Panc1 (cell line): ENCODE results near the gene LPCAT4. TPM values are rescaled to one million over a fixed set of nuclear protein-coding genes. Genes with fewer than 3 reads are reported as not detected.

Experiments
- ATAC-seq: fragments of 200-7000 bp; cut with Tn5 transposase; 2 replicates; pipeline ENCODE4 v1.9.1; 2020; ENCODE audit warnings: mild to moderate bottlenecking, moderate library complexity
- BruUV-seq: library from RNA; stranded (reverse); fragments of 400-500 nt; replicated peaks from 2 replicates; lab custom pipeline; 2021; lab: Mats Ljungman, UMichigan
- CTCF ChIA-PET: fragments of 300-600 bp; sonication (Branson Sonifier 250); formaldehyde crosslinking; loops from one replicate; lab custom pipeline; 2022; ENCODE audit warnings: antibody characterized with exemption; lab: Charles Lee
- POLR2A ChIA-PET: fragments of 300-600 bp; sonication (Branson Sonifier 250); formaldehyde crosslinking; loops from one replicate; lab custom pipeline; 2022; ENCODE audit warnings: antibody characterized with exemption; lab: Charles Lee
- DNase-seq: peaks from one replicate; pipeline ENCODE4 v3.0.0-alpha.2; 2010; ENCODE audit warnings: low read depth, low spot score
- H3K27ac ChIP-seq: 2 replicates; pipeline ENCODE4 v1.5.1; 2011; ENCODE audit warnings: mild to moderate bottlenecking, low read length, inconsistent platforms
- H3K27me3 ChIP-seq: fragments of 200-500 bp; sonication (Bioruptor generic); 2 replicates; pipeline ENCODE4 v1.6.0; 2014; ENCODE audit warnings: low read length, inconsistent platforms; ENCODE audit not compliant: control insufficient read depth, insufficient read depth
- H3K36me3 ChIP-seq: fragments of 200-500 bp; sonication (Bioruptor generic); 2 replicates; pipeline ENCODE4 v1.5.1; 2014; ENCODE audit warnings: inconsistent platforms, mild to moderate bottlenecking, low read length, moderate library complexity; ENCODE audit not compliant: control insufficient read depth, insufficient read depth
- H3K4me1 ChIP-seq: 2 replicates; pipeline ENCODE4 v1.5.1; 2011; ENCODE audit warnings: inconsistent platforms, mild to moderate bottlenecking, low read length, moderate library complexity; ENCODE audit not compliant: control insufficient read depth, insufficient read depth
- H3K4me3 ChIP-seq, 2 experiments: 2 replicates each; pipeline ENCODE4 v1.5.1; 2011 to 2012; ENCODE audit warnings: low read depth in 2 of 2, low read length in 2 of 2, mild to moderate bottlenecking in 2 of 2, inconsistent platforms in 1 of 2, moderate library complexity in 1 of 2
- H3K9me3 ChIP-seq: fragments of 200-500 bp; sonication (Bioruptor generic); 2 replicates; pipeline ENCODE4 v1.5.1; 2014; ENCODE audit warnings: low read depth, mild to moderate bottlenecking, inconsistent platforms, low read length, moderate library complexity; ENCODE audit not compliant: control insufficient read depth, insufficient read depth
- CTCF ChIP-seq: fragments of 450-650 bp; IDR thresholded peaks from 2 replicates; pipeline ENCODE4 v1.5.1; 2017; ENCODE audit warnings: mild to moderate bottlenecking
- POLR2AphosphoS5 ChIP-seq: IDR thresholded peaks from 2 replicates; pipeline ENCODE4 v1.6.1; 2012; ENCODE audit warnings: mild to moderate bottlenecking, low read depth, low read length, moderate library complexity
- SIN3A ChIP-seq: IDR thresholded peaks from 2 replicates; pipeline ENCODE4 v1.6.1; 2012; ENCODE audit warnings: low read depth, mild to moderate bottlenecking, low read length, moderate library complexity, borderline replicate concordance; ENCODE audit not compliant: insufficient read depth
- TCF7L2 ChIP-seq: IDR thresholded peaks from 2 replicates; pipeline ENCODE4 v1.6.1; 2011; ENCODE audit warnings: mild to moderate bottlenecking, low read depth, low read length, inconsistent platforms
- in situ Hi-C: cut with HindIII; loops from 2 replicates; pipeline ENCODE4 v1.10.0; 2016; ENCODE audit warnings: low sequenced_read_pairs, low pct_unique_long_range_greater_than_20kb
- intact Hi-C: fragments of 100-400 bp; cut with micrococcal nuclease; formaldehyde crosslinking; loops from one replicate; pipeline ENCODE4 v1.10.0; 2022; ENCODE audit not compliant: unreplicated experiment
- total RNA-seq: library from RNA; stranded (reverse); gene quantifications from one replicate; pipeline ENCODE4 v1.2.1, GENCODE V29; 2021; ENCODE audit not compliant: unreplicated experiment
- TF ChIP-seq, protein P1 (sequence below), 2 experiments: IDR thresholded peaks; 2 replicates each; pipeline ENCODE4 v1.6.1; 2011 to 2012; ENCODE audit warnings: low read depth in 2 of 2, control low read depth in 1 of 2, low read length in 1 of 2, mild to moderate bottlenecking in 1 of 2, moderate library complexity in 1 of 2; ENCODE audit not compliant: insufficient read depth in 1 of 2

Gene LPCAT4
- total RNA-seq, 1 experiment from 2014 or later = 58.5 TPM

DNA sequence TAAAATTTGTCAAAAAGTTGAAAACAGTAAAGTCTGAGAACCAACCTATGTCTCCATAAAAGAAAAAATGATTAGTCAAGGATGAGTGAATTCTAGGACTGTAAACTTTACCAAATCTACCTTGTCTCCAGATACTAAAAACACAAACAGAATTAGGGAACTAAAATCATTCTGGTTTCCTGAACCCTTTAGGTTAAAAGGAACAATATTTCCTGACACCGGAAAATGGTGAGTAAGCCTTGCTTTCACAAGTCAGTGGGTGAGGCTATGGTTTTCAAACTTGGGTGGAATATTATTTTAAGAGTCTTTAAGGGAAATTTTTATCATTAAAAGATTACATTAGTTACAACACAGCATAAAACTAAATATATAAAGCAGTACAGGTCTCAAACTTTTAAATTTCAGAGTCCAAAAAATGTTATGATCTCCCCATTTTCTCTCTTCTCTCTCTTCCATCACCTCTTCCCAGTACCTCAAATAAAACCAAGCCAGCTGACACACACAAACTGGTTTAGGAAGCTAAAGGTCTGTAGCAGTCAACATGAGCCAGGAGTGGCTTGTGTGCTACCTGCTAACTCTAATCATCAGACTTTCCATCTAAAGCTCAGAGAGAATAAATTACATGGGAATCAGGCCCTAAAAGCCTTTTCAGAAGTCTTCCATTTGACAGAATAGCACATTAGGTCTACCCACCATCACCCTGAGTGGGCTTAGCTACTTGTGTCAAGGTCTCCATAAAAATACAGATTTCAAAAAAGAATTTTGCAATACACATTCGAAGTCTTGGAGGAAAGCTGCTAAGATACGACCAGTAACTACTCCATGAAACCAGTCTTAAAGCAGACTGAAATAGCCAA lies 31.6 kb downstream of the LPCAT4 start:
- ATAC-seq (no peak), DNase-seq (no peak)
- Histone ChIP-seq H3K4me3 (no peak overlapping the region), H3K4me1 (peaks cover 36% of the 10 kb centered on the region), H3K27ac (peak overlapping the region; percentile 40), H3K36me3 (peaks cover 2% of the 10 kb centered on the region; the same call in 1 of the 2 replicates), H3K9me3 (no peaks in the 10 kb centered on the region), H3K27me3 (no peaks in the 10 kb centered on the region)
- in situ Hi-C loops (no loop called here), intact Hi-C loops (no loop called here)
- CTCF ChIA-PET = no interaction called here
- no TSS peak for BruUV-seq
- TF ChIP-seq, protein P1, sequence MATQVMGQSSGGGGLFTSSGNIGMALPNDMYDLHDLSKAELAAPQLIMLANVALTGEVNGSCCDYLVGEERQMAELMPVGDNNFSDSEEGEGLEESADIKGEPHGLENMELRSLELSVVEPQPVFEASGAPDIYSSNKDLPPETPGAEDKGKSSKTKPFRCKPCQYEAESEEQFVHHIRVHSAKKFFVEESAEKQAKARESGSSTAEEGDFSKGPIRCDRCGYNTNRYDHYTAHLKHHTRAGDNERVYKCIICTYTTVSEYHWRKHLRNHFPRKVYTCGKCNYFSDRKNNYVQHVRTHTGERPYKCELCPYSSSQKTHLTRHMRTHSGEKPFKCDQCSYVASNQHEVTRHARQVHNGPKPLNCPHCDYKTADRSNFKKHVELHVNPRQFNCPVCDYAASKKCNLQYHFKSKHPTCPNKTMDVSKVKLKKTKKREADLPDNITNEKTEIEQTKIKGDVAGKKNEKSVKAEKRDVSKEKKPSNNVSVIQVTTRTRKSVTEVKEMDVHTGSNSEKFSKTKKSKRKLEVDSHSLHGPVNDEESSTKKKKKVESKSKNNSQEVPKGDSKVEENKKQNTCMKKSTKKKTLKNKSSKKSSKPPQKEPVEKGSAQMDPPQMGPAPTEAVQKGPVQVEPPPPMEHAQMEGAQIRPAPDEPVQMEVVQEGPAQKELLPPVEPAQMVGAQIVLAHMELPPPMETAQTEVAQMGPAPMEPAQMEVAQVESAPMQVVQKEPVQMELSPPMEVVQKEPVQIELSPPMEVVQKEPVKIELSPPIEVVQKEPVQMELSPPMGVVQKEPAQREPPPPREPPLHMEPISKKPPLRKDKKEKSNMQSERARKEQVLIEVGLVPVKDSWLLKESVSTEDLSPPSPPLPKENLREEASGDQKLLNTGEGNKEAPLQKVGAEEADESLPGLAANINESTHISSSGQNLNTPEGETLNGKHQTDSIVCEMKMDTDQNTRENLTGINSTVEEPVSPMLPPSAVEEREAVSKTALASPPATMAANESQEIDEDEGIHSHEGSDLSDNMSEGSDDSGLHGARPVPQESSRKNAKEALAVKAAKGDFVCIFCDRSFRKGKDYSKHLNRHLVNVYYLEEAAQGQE (IDR thresholded peaks at IDR 0.05; ENCODE audit: insufficient read depth in 1 of 2, low read depth in 2 of 2, low read length in 1 of 2) = no peak
- TF ChIP-seq POLR2AphosphoS5 (no peak), SIN3A (no peak), TCF7L2 (no peak), CTCF (no peak)
- POLR2A ChIA-PET = no interaction called here

DNA sequence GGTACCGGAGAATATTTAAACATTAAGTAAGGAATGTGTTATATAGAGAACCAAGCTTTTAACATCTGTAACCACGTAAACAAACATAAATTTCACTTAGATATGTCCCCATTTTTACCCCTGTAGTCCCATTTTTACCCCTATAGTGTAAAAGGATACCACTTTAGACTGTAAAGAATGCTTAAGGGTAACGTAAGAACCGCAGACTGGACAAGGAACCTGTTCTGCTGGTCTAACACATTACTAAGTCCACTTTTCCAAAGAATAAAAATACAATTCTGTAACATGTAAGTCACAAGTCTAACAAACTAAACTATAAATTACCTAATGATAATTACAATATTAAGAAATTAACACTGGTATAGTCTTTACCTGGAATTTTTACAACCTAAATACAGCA lies 32.3 kb downstream of the LPCAT4 start:
- H3K36me3 ChIP-seq = peaks cover 2% of the 10 kb centered on the region; the same call in 1 of the 2 replicates
- H3K27me3 ChIP-seq = no peaks in the 10 kb centered on the region
- TF ChIP-seq CTCF (no peak), TCF7L2 (no peak), POLR2AphosphoS5 (no peak)
- no peak overlapping the region for H3K27ac ChIP-seq
- H3K4me1 ChIP-seq = peaks cover 32% of the 10 kb centered on the region
- no TSS peak for BruUV-seq
- H3K4me3 ChIP-seq = no peak overlapping the region
- POLR2A ChIA-PET = no interaction called here
- in situ Hi-C loops (no loop called here), intact Hi-C loops (no loop called here)
- DNase-seq = no peak
- CTCF ChIA-PET = no interaction called here
- no peak for ATAC-seq
- H3K9me3 ChIP-seq = no peaks in the 10 kb centered on the region
